Right cardiac atrium (tissue), 5 donors: ENCODE measurements around the gene IL27RA. TPM values are rescaled to one million over a fixed set of nuclear protein-coding genes. Genes with fewer than 3 reads are reported as not detected.

ENCODE experiments used
- polyA plus RNA-seq: library from polyadenylated mRNA; stranded (reverse); fragments of 200-250 nt; gene quantifications from one replicate; pipeline ENCODE4 v1.2.3, GENCODE V29; 2013
- total RNA-seq, 4 donors: library from RNA; stranded (reverse); fragmentation: NEBNext Ultra II Directional; extraction: Animal tissue kit (Norgen Biotek cat#: 25700); gene quantifications; one replicate each; pipeline ENCODE4 v1.2.1, GENCODE V29; 2021
- donor health status: healthy with polysubstance abuse.
- donor health status: DM: no; HTN: yes; CAD: no.
- donor health status: DM: no; HTN: no; CAD: no.
- donor health status: DM: no; HTN: yes; CAD: no; lungs with severe emphysema.
- donor health status: DM: yes; HTN: yes; CAD: no.

IL27RA gene
- total and polyA plus RNA-seq, 5 donors, result 3.3 to 4.7 (median 3.5) TPM

Other genes starting within 250 kb of the IL27RA start
- 1 to 10 TPM; 3.4 to 6.4 (median 3.5) TPM for gene ZSWIM4, start 236.3 kb upstream of the IL27RA start, total RNA-seq
- gene ZSWIM4, start 236.3 kb upstream of the IL27RA start, polyA plus RNA-seq, result 2.3 TPM
- gene NANOS3, start 154.6 kb upstream of the IL27RA start, total RNA-seq, result 1 to 10 TPM in 2 of 4 donors, under 1 TPM in 1, not detected in 1; 0.86 to 2.1 (median 1.4) TPM
- gene NANOS3, start 154.6 kb upstream of the IL27RA start, polyA plus RNA-seq, result 1.7 TPM
- gene BRME1, start 125.6 kb upstream of the IL27RA start, total RNA-seq, result 1 to 10 TPM in 1 of 4 donors, under 1 TPM in 3; 0.40 to 1.2 (median 0.80) TPM
- gene BRME1, start 125.6 kb upstream of the IL27RA start, polyA plus RNA-seq, result 0.48 TPM
- gene CC2D1A, start 125.6 kb upstream of the IL27RA start, total RNA-seq, result 10 to 100 TPM; 21.6 to 26.2 (median 22.3) TPM
- 22.9 TPM for gene CC2D1A, start 125.6 kb upstream of the IL27RA start, polyA plus RNA-seq
- 1 to 10 TPM; 1.4 to 3.2 (median 2.2) TPM for gene PODNL1, start 93.3 kb upstream of the IL27RA start, total RNA-seq
- gene PODNL1, start 93.3 kb upstream of the IL27RA start, polyA plus RNA-seq, result 1.9 TPM
- 10 to 100 TPM; 20.3 to 24.1 (median 21.1) TPM for gene DCAF15, start 79.3 kb upstream of the IL27RA start, total RNA-seq
- gene DCAF15, start 79.3 kb upstream of the IL27RA start, polyA plus RNA-seq, result 21.5 TPM
- 10 to 100 TPM; 10.9 to 15.6 (median 13.5) TPM for gene RFX1, start 25.4 kb upstream of the IL27RA start, total RNA-seq
- gene RFX1, start 25.4 kb upstream of the IL27RA start, polyA plus RNA-seq, result 7.0 TPM
- gene RLN3, start 3.6 kb upstream of the IL27RA start, total RNA-seq, result not detected
- gene RLN3, start 3.6 kb upstream of the IL27RA start, polyA plus RNA-seq, result not detected
- gene PALM3, start 30.3 kb downstream of the IL27RA start, total RNA-seq, result under 1 TPM; 0.38 to 0.58 (median 0.48) TPM
- gene PALM3, start 30.3 kb downstream of the IL27RA start, polyA plus RNA-seq, result 0.45 TPM
- 10 to 100 TPM in 1 of 4 donors, 1 to 10 TPM in 3; 6.4 to 10.3 (median 9.2) TPM for gene MISP3, start 41.0 kb downstream of the IL27RA start, total RNA-seq
- 11.1 TPM for gene MISP3, start 41.0 kb downstream of the IL27RA start, polyA plus RNA-seq
- gene C19orf67, start 54.0 kb downstream of the IL27RA start, total RNA-seq, result not detected
- not detected for gene C19orf67, start 54.0 kb downstream of the IL27RA start, polyA plus RNA-seq
- gene SAMD1, start 59.0 kb downstream of the IL27RA start, total RNA-seq, result 10 to 100 TPM; 34.0 to 53.8 (median 42.5) TPM
- 32.2 TPM for gene SAMD1, start 59.0 kb downstream of the IL27RA start, polyA plus RNA-seq
- 100 to 1,000 TPM; 351 to 412 (median 373) TPM for gene PRKACA, start 86.0 kb downstream of the IL27RA start, total RNA-seq
- gene PRKACA, start 86.0 kb downstream of the IL27RA start, polyA plus RNA-seq, result 256 TPM
- gene ASF1B, start 104.8 kb downstream of the IL27RA start, total RNA-seq, result 1 to 10 TPM in 3 of 4 donors, under 1 TPM in 1; 0.56 to 1.4 (median 1.2) TPM
- gene ASF1B, start 104.8 kb downstream of the IL27RA start, polyA plus RNA-seq, result 0.29 TPM
- 10 to 100 TPM; 28.4 to 36.9 (median 34.0) TPM for gene ADGRL1, start 174.4 kb downstream of the IL27RA start, total RNA-seq
- 20.1 TPM for gene ADGRL1, start 174.4 kb downstream of the IL27RA start, polyA plus RNA-seq